ENCODE results near the gene PGBD5.
"Not testable (repeated sequence)": the region's sequence is repeated elsewhere in the genome, so short reads cannot be mapped to it uniquely, and the experiment has no call there.

PGBD5 gene

GRCh38 chr1:230426246-230427093 lies at the start of gene PGBD5:
Gene PGBD5, minus strand, starts transcription at chr1:230426332. Its CDS starts 404 bp downstream, at chr1:230425928.
- DNase-seq, result peak; percentile 86

- DNase-seq, result not testable (repeated sequence)
Measured at GRCh38 chr1:230474924-230475323, 48.8 kb upstream of the PGBD5 start.

DNA sequence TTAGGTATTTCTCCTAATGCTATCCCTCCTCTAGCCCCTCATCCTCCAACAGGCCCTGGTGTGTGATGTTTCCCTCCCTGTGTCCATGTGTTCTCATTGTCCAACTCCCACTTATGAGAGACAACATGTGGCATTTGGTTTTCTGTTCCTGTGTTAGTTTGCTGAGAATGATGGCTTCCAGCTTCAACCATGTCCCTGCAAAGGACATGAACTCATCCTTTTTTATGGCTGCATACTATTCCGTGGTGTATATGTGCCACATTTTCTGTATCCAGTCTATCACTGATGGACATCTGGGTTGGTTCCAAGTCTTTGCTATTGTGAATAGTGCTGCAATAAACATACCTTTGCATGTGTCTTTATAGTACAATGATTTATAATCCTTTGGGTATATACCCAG lies 44.6 kb upstream of the PGBD5 start:
- DNase-seq, result not testable (repeated sequence)

DNA sequence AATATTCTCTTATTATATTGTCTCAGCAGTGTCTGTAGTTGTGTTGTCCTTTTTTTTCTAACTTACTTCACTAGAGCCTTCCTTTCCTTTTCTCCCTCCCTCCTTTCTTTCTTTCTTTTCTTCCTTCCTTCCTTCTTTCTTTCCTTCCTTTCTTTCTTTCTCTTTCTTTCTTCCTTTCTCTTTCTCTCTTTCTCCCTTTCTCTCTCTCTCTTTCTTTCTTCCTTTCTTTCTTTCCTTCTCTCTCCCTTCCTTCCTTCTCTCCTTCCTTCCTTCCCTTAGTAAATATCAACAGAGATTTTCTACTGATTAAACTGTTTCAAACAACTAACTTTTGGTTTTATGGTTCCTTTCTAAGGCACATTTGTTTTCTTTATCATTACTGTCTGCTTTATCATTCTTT lies 43.1 kb upstream of the PGBD5 start:
- DNase-seq, result no peak

DNA sequence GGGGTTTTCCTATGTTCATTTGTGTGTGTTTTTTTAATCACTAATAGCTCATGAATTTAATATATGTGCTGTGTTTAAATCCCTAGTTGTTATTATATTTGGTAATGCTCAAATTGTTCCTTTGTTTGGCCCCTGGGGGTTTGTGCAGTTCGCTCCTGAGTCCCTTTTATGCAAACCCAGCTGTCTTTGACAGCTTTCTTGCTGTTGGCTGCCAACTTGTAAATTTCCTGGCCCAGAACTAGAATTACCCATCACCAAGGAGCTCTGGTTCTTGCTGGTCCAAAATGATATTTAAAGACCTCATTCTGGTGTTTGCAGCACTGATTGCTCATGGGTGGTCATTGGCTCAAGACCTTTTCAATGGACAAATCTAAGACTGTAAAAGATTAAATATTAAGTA lies 39.6 kb upstream of the PGBD5 start:
- DNase-seq, result peak; percentile 37

GRCh38 chr1:230464671-230465070 lies 38.5 kb upstream of the PGBD5 start:
- DNase-seq, result peak; percentile 44

DNA sequence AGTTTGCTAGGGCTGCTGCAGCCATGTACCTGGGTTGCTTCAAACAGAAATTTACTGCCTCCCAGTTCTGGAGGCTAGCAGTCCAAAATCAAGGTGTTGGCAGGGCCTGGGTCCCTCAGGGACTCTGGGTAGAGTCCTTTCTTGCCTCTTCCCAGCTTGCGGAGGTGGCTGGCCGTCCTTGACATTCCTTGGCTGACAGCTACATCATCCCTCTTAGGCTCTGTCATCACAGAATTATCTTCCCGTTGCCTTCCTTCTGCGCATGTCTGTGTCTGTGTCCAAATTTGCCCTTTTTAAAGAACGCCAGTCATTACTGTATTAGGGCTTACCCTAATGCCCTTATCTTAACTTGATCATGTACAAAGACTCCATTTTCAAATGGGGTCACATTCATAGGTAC lies 37.6 kb upstream of the PGBD5 start:
- DNase-seq, result no peak

- DNase-seq, result no peak
Measured at GRCh38 chr1:230463326-230463725, 37.2 kb upstream of the PGBD5 start.

DNA sequence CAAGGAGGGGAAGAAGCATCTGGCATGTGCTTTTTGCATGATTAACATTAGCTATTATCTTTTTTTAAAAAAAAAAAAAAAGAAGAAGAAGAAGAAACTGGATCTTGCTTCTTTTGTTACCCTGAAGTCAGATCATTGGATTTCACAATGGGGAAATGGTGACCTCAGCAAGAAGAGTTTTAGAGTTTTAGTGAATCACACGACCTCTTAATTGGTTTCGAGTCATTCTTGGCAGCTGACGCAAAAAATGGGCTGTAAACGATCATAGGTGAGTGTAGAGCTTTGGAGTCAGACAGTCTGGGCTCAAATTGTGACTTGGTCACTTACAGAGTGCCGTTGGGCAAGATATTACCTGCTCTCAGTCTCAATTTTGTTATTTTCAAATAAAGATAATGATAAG lies 33.3 kb upstream of the PGBD5 start:
- peak; percentile 8 for DNase-seq

DNA sequence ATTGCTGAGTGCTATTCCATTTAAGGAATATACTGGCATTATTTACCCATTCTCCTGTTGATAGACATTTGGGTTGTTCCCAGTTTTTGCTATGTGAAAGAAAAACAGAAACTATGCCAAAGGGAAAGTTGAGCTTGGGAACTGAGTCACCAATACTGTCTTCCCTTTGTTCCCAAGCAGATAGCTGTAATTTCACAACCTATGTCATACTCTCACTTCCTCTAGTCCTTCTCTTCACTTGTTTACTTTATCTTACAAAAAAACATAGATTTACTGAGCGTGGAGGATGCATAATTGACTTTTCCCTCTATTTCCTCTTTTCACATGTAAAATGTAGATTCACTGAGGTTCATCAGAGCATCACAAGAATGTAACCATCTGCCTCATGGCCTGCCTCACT lies 32.4 kb upstream of the PGBD5 start:
- no peak for DNase-seq

DNA sequence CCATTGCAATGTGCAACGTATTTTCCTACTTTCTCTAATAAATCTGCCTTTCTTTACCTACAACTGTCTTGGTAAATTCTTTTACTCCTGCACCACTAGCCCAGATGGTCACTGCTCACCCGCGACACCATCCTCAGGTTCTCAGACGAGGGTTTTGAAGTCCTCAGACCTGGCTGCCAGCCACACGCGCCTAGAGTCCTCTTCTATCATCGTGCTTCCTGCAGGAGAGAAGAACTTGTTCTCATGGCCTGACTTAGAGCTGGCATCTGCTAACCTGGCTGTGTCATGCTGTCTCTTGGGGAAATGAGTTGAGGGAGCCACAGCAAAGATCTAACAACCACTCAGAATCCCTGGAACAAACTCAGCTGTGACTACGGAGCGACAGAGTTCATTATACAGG lies 30.3 kb upstream of the PGBD5 start:
- DNase-seq, result no peak

GRCh38 chr1:230455291-230455690 lies 29.2 kb upstream of the PGBD5 start:
- no peak for DNase-seq

- no peak for DNase-seq
Measured at GRCh38 chr1:230453377-230453776, 27.2 kb upstream of the PGBD5 start.

- DNase-seq, result no peak
Measured at GRCh38 chr1:230441183-230442029, 15.3 kb upstream of the PGBD5 start.

DNA sequence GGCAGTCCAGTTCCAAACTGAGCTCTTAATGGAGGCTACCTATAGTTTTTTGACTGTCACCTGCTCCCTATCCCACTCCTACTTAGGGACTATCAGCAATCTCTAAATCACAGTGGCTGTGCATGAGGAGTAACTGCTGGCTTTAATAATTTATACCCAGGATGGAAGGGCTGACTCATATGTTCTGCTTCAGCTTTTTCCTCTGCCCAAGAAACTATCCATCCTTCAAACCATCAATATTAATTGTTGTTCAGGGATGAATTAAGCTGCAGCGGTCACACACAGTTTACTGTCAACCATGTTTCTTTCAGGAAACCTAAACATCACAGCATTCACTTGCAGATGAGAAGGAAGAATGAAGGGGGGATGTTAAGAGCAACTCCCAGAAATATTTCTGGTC lies 9.0 kb upstream of the PGBD5 start:
- DNase-seq, result no peak

DNA sequence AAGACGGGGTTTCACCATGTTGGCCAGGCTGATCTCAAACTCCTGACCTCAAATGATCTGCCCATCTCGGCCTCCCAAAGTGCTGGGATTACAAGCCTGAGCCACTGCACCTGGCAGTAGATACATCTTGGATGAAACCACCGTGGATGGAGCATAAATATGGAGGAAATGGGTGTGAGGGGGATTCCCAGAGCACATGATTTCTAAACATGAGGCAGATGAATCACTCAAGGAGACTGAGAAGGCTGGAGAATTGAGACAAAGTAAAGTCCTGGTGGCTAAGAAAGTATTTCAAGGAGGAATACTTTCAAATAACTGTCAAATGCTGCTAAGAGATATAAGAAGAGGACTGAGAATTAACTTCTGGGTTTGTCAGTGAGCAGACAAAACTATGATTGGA lies 5.4 kb upstream of the PGBD5 start:
- DNase-seq, result no peak

- no peak for DNase-seq
Measured at GRCh38 chr1:230430499-230430898, 4.4 kb upstream of the PGBD5 start.

- DNase-seq, result no peak
Measured at GRCh38 chr1:230429067-230429735, 3.1 kb upstream of the PGBD5 start.

GRCh38 chr1:230427981-230428380 lies 1.8 kb upstream of the PGBD5 start:
- no peak for DNase-seq

- no peak for DNase-seq
Measured at GRCh38 chr1:230427094-230427876, 1.2 kb upstream of the PGBD5 start.

DNA sequence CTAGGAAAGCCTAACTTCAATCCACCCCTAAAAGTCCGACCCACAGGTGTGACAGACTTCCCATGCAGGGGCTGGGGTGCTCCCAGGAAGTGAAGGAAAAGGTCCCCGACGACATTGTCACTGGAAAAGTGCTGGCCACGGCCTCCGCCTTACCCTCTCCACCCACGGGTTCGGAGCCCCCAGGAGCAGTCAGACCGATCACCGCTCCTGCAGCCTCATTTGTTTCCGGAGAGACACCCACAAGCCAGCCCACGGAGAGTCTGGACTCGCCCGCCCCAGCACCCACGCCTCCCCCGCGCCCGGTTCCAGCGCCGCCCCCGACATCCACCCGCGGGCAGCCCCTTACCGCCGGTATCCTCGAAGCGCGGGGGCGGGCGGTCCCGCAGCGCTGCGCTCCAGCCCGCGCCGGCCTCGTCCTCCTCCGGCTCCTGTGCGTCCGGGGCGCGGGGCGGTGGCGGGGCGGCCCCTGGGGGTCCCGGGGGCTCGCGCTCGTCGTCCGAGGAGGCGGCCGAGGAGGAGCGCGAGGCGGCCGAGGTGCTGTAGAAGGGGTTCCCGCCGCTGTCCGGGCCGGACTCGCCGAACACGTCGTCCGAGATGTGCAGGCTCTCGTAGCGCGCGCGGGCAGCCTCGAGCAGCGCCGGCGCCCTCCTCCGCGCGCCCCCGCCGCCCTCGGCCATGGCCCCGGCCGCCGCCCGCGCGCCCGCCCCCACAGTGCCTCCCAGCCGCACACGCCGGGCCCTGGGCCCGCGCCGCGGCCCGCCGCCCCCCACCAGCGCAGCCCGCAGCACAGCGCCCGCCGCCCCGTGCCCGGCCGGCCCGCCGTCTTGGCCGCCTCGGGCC lies 660 bp downstream of the PGBD5 start:
- no peak for DNase-seq
